H9 (cell line): Measurements from ENCODE around the gene SYT15B. TPM values are rescaled to one million over a fixed set of nuclear protein-coding genes. Genes with fewer than 3 reads are reported as not detected.
"Not testable (repeated sequence)": the region's sequence is repeated elsewhere in the genome, so short reads cannot be mapped to it uniquely, and the experiment has no call there.

ENCODE experiments used
- DNase-seq: peaks from one replicate; pipeline ENCODE4 v3.0.0-alpha.2; 2017
- H2AFZ ChIP-seq: one replicate; pipeline ENCODE4 v1.6.1; 2013; ENCODE audit warnings: mild to moderate bottlenecking, low read length, control low read depth, moderate library complexity
- H2AK5ac ChIP-seq: 2 replicates; pipeline ENCODE4 v1.6.1; 2013; ENCODE audit warnings: low read length, control low read depth, mixed read lengths; ENCODE audit not compliant: insufficient read length
- H2BK120ac ChIP-seq: one replicate; pipeline ENCODE4 v1.6.1; 2013; ENCODE audit warnings: low read depth, mild to moderate bottlenecking, low read length, control low read depth, inconsistent platforms; ENCODE audit not compliant: poor library complexity, severe bottlenecking
- H2BK12ac ChIP-seq: 2 replicates; pipeline ENCODE4 v1.6.1; 2013; ENCODE audit warnings: low read length, control low read depth, mixed read lengths, low read depth; ENCODE audit not compliant: insufficient read length
- H2BK15ac ChIP-seq: 2 replicates; pipeline ENCODE4 v1.6.1; 2013; ENCODE audit warnings: low read depth, low read length, control low read depth
- H2BK20ac ChIP-seq: one replicate; pipeline ENCODE4 v1.6.1; 2013; ENCODE audit warnings: low read depth, mild to moderate bottlenecking, low read length, control low read depth, inconsistent platforms; ENCODE audit not compliant: poor library complexity, severe bottlenecking
- H2BK5ac ChIP-seq: 2 replicates; pipeline ENCODE4 v1.6.1; 2013; ENCODE audit warnings: low read length, control low read depth, mixed read lengths; ENCODE audit not compliant: insufficient read length
- H3K14ac ChIP-seq: 2 replicates; pipeline ENCODE4 v1.6.1; 2013; ENCODE audit warnings: low read length, control low read depth; ENCODE audit not compliant: insufficient read depth
- H3K18ac ChIP-seq: 2 replicates; pipeline ENCODE4 v1.6.1; 2013; ENCODE audit warnings: low read depth, mild to moderate bottlenecking, mixed read lengths, low read length, control low read depth; ENCODE audit not compliant: insufficient read length
- H3K23ac ChIP-seq: 2 replicates; pipeline ENCODE4 v1.6.1; 2013; ENCODE audit warnings: low read length, control low read depth, mixed read lengths, low read depth; ENCODE audit not compliant: insufficient read length
- H3K23me2 ChIP-seq: 2 replicates; pipeline ENCODE4 v1.6.1; 2013; ENCODE audit warnings: low read depth, mild to moderate bottlenecking, mixed read lengths, low read length, control low read depth; ENCODE audit not compliant: insufficient read length, poor library complexity, severe bottlenecking
- H3K27ac ChIP-seq: 2 replicates; pipeline ENCODE4 v1.5.1; 2013; ENCODE audit warnings: low read length, control low read depth, mixed read lengths, low read depth; ENCODE audit not compliant: insufficient read length
- H3K27me3 ChIP-seq: 2 replicates; pipeline ENCODE4 v1.6.1; 2013; ENCODE audit warnings: low read length, control low read depth, inconsistent platforms; ENCODE audit not compliant: insufficient read depth
- H3K4ac ChIP-seq: 2 replicates; pipeline ENCODE4 v1.6.1; 2013; ENCODE audit warnings: low read depth, mild to moderate bottlenecking, control low read depth, inconsistent platforms, low read length, moderate library complexity
- H3K4me1 ChIP-seq: 2 replicates; pipeline ENCODE4 v1.6.1; 2013; ENCODE audit warnings: low read length, control low read depth, inconsistent platforms; ENCODE audit not compliant: insufficient read depth
- H3K4me2 ChIP-seq: 2 replicates; pipeline ENCODE4 v1.6.1; 2013; ENCODE audit warnings: low read length, control low read depth, mixed read lengths; ENCODE audit not compliant: insufficient read length, insufficient read depth
- H3K56ac ChIP-seq: 2 replicates; pipeline ENCODE4 v1.6.1; 2013; ENCODE audit warnings: low read depth, mild to moderate bottlenecking, mixed read lengths, low read length, control low read depth; ENCODE audit not compliant: insufficient read length
- H3K79me1 ChIP-seq: 2 replicates; pipeline ENCODE4 v1.6.1; 2013; ENCODE audit warnings: low read depth, mild to moderate bottlenecking, moderate library complexity, low read length, control low read depth, inconsistent platforms; ENCODE audit not compliant: insufficient read depth, poor library complexity, severe bottlenecking
- H3K79me2 ChIP-seq: 2 replicates; pipeline ENCODE4 v1.6.1; 2013; ENCODE audit warnings: low read length, control low read depth, inconsistent platforms; ENCODE audit not compliant: insufficient read depth
- H3K9ac ChIP-seq: 2 replicates; pipeline ENCODE4 v1.6.1; 2013; ENCODE audit warnings: low read length, control low read depth, mixed read lengths; ENCODE audit not compliant: insufficient read length; ENCODE audit errors: extremely low read depth
- H3K9me3 ChIP-seq: one replicate; pipeline ENCODE4 v1.6.1; 2013; ENCODE audit warnings: low read depth, low read length, inconsistent platforms; ENCODE audit not compliant: control insufficient read depth
- H3T11ph ChIP-seq: one replicate; pipeline ENCODE4 v1.6.1; 2013; ENCODE audit warnings: mild to moderate bottlenecking, low read length, control low read depth, inconsistent platforms
- H4K20me1 ChIP-seq: one replicate; pipeline ENCODE4 v1.6.1; 2013; ENCODE audit not compliant: control insufficient read depth, insufficient read length, insufficient read depth
- H4K5ac ChIP-seq: 2 replicates; pipeline ENCODE4 v1.6.1; 2013; ENCODE audit warnings: low read depth, mild to moderate bottlenecking, mixed read lengths, low read length, control low read depth; ENCODE audit not compliant: insufficient read length
- H4K8ac ChIP-seq: replicated peaks from 2 replicates; pipeline ENCODE4 v1.6.1; 2013; ENCODE audit warnings: low read length, control low read depth, mixed read lengths, low read depth; ENCODE audit not compliant: insufficient read length
- H4K91ac ChIP-seq: 2 replicates; pipeline ENCODE4 v1.6.1; 2013; ENCODE audit warnings: low read depth, mild to moderate bottlenecking, moderate library complexity, mixed read lengths, low read length, control low read depth; ENCODE audit not compliant: insufficient read length
- H3K27ac Mint-ChIP-seq, 3 experiments: 2 replicates in 2 of 3; 3 replicates in 1 of 3; pipeline ENCODE4 v1.8.0; 2020 to 2021; ENCODE audit warnings: mixed read lengths in 3 of 3, mild to moderate bottlenecking in 1 of 3, moderate library complexity in 1 of 3
- H3K27me3 Mint-ChIP-seq: 2 replicates; pipeline ENCODE4 v1.8.0; 2021; ENCODE audit warnings: low read depth, mild to moderate bottlenecking, moderate library complexity, mixed read lengths
- H3K36me3 Mint-ChIP-seq, 3 experiments: 2 replicates in 2 of 3; 3 replicates in 1 of 3; pipeline ENCODE4 v1.8.0; 2020 to 2021; ENCODE audit warnings: low read depth in 3 of 3, mixed read lengths in 3 of 3; ENCODE audit not compliant: insufficient read depth in 1 of 3
- H3K4me1 Mint-ChIP-seq, 2 experiments: 2 replicates each; pipeline ENCODE4 v1.8.0; 2020; ENCODE audit warnings: mixed read lengths in 2 of 2
- H3K4me3 Mint-ChIP-seq, 2 experiments: 2 replicates in 1 of 2; 3 replicates in 1 of 2; pipeline ENCODE4 v1.8.0; 2020 to 2021; ENCODE audit warnings: mild to moderate bottlenecking in 2 of 2, mixed read lengths in 2 of 2, moderate library complexity in 1 of 2
- H3K9me3 Mint-ChIP-seq, 2 experiments: 2 replicates in 1 of 2; 3 replicates in 1 of 2; pipeline ENCODE4 v1.8.0; 2020; ENCODE audit warnings: mild to moderate bottlenecking in 2 of 2, mixed read lengths in 2 of 2, moderate library complexity in 1 of 2
- WGBS: extraction: QIAGEN DNeasy Blood & Tissue Kit; methylation state at CpG from one replicate; pipeline ENCODE4 v1.1.7; 2013; ENCODE audit warnings: missing lambda C conversion rate, low lambda C conversion rate, mixed read lengths; ENCODE audit not compliant: insufficient read length; ENCODE audit errors: extremely low coverage; 5-methylcytosine and 5-hydroxymethylcytosine counted together
- total RNA-seq: library from RNA; stranded (reverse); gene quantifications from 2 replicates; pipeline ENCODE4 v1.2.1, GENCODE V29; 2021

The SYT15B gene
- total RNA-seq, 1 experiment from 2014 or later = 0.24 TPM

DNA sequence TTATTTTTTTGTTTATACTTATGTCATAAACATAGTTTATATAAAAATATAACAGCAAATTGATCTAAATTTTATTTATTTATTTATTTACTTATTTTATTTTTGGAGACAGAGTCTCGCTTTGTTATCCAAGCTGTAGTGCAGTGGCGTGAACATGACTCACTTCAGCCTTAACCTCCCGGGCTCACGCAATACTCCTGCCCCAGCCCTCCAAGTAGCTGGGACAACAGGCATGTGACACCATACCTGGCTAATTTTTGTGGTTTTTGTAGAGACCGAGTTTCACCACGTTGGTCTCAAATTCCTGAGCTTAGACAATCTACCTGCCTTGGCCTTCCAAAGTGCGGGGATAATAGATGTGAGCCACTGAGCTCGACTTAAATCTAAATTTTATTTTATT, 13.0 kb downstream of the SYT15B start:
- WGBS = no CpG with 5 or more reads among the region's 8 CpGs
- not testable (repeated sequence) for H4K8ac ChIP-seq, H2AFZ ChIP-seq, H3K18ac ChIP-seq, H2BK5ac ChIP-seq, H3K4me3 Mint-ChIP-seq, H3K36me3 Mint-ChIP-seq, H3K14ac ChIP-seq, H3K4me1 Mint-ChIP-seq, H3K27me3 ChIP-seq, H3T11ph ChIP-seq, H2BK20ac ChIP-seq, H2BK120ac ChIP-seq, H3K23me2 ChIP-seq, H3K79me1 ChIP-seq, H2BK15ac ChIP-seq, H4K91ac ChIP-seq, H3K79me2 ChIP-seq, H2BK12ac ChIP-seq, H2AK5ac ChIP-seq, H4K5ac ChIP-seq, H3K27me3 Mint-ChIP-seq, H3K27ac ChIP-seq, H3K9me3 ChIP-seq, H4K20me1 ChIP-seq, H3K9me3 Mint-ChIP-seq, DNase-seq, H3K56ac ChIP-seq, H3K9ac ChIP-seq, H3K27ac Mint-ChIP-seq, H3K4me2 ChIP-seq, H3K23ac ChIP-seq, H3K4ac ChIP-seq, H3K4me1 ChIP-seq

DNA sequence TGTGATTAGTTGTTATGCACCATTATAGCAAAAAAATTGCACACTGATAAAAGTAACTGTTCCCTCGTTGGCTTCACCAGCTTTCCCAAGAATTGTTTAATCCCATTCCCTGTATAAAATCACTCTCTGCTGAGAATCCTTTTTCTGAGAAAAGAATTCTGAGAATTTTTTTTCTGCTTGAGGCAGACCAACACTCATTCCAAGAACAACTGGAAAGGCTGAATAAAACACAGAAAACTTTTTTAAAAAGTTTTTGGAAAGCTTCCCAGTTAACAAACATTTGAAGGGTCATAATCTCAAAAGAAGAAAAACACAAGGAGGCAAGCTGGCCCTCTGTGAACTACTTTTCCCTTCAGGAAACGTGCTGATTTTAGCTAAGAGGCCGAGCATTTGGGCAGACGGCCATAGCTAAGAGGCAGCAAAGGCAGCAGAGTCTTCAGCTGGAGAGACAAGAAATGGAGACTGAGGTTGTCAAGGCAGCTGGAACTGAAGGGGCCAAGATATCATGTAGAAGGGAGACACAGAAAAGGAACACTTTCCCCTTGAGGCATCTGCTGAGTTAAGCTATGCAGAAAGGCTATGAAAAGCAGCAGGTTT, 16.5 kb downstream of the SYT15B start:
- H3K9me3 ChIP-seq, H3K27me3 ChIP-seq, H3K4me3 Mint-ChIP-seq, H4K8ac ChIP-seq, H3K79me1 ChIP-seq, DNase-seq, H2BK12ac ChIP-seq, H3K4me1 ChIP-seq, H3K27ac Mint-ChIP-seq, H3K36me3 Mint-ChIP-seq, H3K18ac ChIP-seq, H3K4me1 Mint-ChIP-seq, H2BK5ac ChIP-seq, H3K23ac ChIP-seq, H3K56ac ChIP-seq, H3T11ph ChIP-seq, H2AK5ac ChIP-seq, H3K9me3 Mint-ChIP-seq, H3K4ac ChIP-seq, H3K23me2 ChIP-seq, H3K27ac ChIP-seq, H4K91ac ChIP-seq, H3K14ac ChIP-seq, H2BK20ac ChIP-seq, H3K79me2 ChIP-seq, H2BK15ac ChIP-seq, H4K5ac ChIP-seq, H3K9ac ChIP-seq, H3K4me2 ChIP-seq, H2BK120ac ChIP-seq, H3K27me3 Mint-ChIP-seq, H4K20me1 ChIP-seq, H2AFZ ChIP-seq: not testable (repeated sequence)
- WGBS = no CpG with 5 or more reads among the region's 4 CpGs
